ENCODE results near the gene ZNF23. TPM values are rescaled to one million over a fixed set of nuclear protein-coding genes. Genes with fewer than 3 reads are reported as not detected.

The ZNF23 gene
- total RNA-seq, 3 donors from 2014 or later (not counting 1 experiment from before 2014, with no cell fraction given) = 7.2 to 8.9 (median 7.8) TPM

DNA sequence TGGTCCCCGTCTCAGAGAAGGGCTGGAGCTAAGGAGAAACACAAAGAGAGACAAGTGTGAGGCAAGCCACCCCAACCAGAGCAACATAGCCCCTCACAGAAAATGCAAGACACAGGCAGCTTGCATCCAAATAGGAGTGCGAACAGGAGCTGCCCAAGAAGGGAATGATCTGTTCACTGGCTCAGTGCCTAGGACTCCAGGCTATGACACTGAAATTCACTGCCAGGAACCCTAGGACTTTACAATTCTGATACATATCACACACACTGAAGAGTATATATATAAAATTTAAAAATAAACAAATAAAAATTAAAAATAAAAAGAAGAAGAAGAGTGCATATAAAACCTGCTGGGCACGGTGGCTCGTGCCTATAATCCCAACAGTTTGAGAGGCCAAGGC lies 5.2 kb downstream of the ZNF23 start:
- Histone ChIP-seq H3K27me3 (ENCODE audit: control insufficient read depth, insufficient read depth, low read length) (no peaks in the 10 kb centered on the region), H3K4me3 (ENCODE audit: low read length) (no peak overlapping the region), H3K4me1 (ENCODE audit: control insufficient read depth, insufficient read depth, low read length) (peaks cover 5% of the 10 kb centered on the region), H3K9me3 (ENCODE audit: control insufficient read depth, insufficient read depth, low read length) (no peaks in the 10 kb centered on the region), H3K27ac (ENCODE audit: low read length) (no peak overlapping the region), H3K36me3 (ENCODE audit: control insufficient read depth, insufficient read depth, low read length) (peaks cover 33% of the 10 kb centered on the region)
- no peaks in the 10 kb centered on the region for H3K27me3 Mint-ChIP-seq (ENCODE audit: low read depth in 2 of 2)
- intact Hi-C loops (cut with micrococcal nuclease) = no loop called here
- TF ChIP-seq, protein P1, sequence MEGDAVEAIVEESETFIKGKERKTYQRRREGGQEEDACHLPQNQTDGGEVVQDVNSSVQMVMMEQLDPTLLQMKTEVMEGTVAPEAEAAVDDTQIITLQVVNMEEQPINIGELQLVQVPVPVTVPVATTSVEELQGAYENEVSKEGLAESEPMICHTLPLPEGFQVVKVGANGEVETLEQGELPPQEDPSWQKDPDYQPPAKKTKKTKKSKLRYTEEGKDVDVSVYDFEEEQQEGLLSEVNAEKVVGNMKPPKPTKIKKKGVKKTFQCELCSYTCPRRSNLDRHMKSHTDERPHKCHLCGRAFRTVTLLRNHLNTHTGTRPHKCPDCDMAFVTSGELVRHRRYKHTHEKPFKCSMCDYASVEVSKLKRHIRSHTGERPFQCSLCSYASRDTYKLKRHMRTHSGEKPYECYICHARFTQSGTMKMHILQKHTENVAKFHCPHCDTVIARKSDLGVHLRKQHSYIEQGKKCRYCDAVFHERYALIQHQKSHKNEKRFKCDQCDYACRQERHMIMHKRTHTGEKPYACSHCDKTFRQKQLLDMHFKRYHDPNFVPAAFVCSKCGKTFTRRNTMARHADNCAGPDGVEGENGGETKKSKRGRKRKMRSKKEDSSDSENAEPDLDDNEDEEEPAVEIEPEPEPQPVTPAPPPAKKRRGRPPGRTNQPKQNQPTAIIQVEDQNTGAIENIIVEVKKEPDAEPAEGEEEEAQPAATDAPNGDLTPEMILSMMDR (IDR thresholded peaks at IDR 0.05) = no peak
- H3K27ac Mint-ChIP-seq = no peak overlapping the region
- DNase-seq (no peak), ATAC-seq (no peak)
- peaks cover 2 to 3% of the 10 kb centered on the region in 2 donors for H3K9me3 Mint-ChIP-seq
- peaks cover 15% of the 10 kb centered on the region for H3K36me3 Mint-ChIP-seq
- WGBS (ENCODE audit: insufficient coverage) = 97% methylated on average over 4 of the region's 4 CpGs
- peaks cover 6 to 18% of the 10 kb centered on the region in 2 donors for H3K4me1 Mint-ChIP-seq
- no peak overlapping the region for H3K4me3 Mint-ChIP-seq

DNA sequence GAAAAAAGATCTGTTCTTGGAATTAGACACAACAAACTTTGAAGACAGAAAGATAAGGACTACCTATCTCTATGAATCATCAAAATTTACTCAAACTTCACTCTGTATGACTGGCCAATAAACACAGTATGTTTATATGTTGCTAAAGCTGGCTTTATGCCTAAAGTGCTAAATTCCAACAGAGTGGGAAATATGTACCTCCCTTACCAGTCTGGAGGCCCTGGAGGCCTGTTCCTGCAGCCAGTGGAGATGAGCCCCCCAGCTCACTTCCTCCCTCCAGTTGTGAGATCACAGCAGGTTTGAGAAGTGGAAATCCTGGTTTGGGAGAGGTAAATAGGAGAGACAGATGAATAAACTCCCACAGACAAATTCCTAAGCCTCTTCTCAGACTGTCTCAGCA lies 9.0 kb downstream of the ZNF23 start:
- no peak for DNase-seq
- Mint-ChIP-seq H3K27ac (no peak overlapping the region), H3K9me3 (peaks cover 9 to 22% of the 10 kb centered on the region in 2 donors), H3K27me3 (ENCODE audit: low read depth in 2 of 2) (no peaks in the 10 kb centered on the region), H3K4me1 (peaks cover 0 to 10% of the 10 kb centered on the region in 2 donors), H3K4me3 (no peak overlapping the region), H3K36me3 (peaks cover 51% of the 10 kb centered on the region)
- Histone ChIP-seq H3K27ac (ENCODE audit: low read length) (no peak overlapping the region), H3K4me3 (ENCODE audit: low read length) (no peak overlapping the region), H3K27me3 (ENCODE audit: control insufficient read depth, insufficient read depth, low read length) (no peaks in the 10 kb centered on the region), H3K9me3 (ENCODE audit: control insufficient read depth, insufficient read depth, low read length) (peaks cover 20% of the 10 kb centered on the region), H3K4me1 (ENCODE audit: control insufficient read depth, insufficient read depth, low read length) (no peaks in the 10 kb centered on the region), H3K36me3 (ENCODE audit: control insufficient read depth, insufficient read depth, low read length) (peaks cover 64% of the 10 kb centered on the region)
- intact Hi-C loops (cut with micrococcal nuclease) = no loop called here
- no peak for ATAC-seq
- TF ChIP-seq, protein P1 (IDR thresholded peaks at IDR 0.05) = no peak

DNA sequence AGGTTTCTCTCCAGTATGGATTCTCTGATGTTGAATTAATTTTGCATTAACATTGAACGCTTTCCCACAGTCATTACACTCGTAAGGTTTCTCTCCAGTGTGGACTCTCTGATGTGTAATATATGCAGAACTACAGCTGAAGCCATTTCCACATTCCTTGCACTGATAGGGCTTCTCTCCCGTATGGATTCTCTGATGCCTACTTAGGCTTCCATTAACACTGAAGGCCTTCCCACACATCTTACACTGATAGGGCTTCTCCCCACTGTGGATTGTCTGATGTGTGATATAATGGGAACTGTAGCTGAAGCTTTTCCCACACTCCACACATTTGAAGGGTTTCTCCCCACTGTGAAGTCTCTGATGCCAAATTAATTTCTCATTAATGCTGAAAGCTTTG lies 13.0 kb downstream of the ZNF23 start:
- Mint-ChIP-seq H3K4me1 (peaks cover 0 to 1% of the 10 kb centered on the region in 2 donors), H3K4me3 (no peak overlapping the region), H3K36me3 (peaks cover 57% of the 10 kb centered on the region), H3K27me3 (ENCODE audit: low read depth in 2 of 2) (no peaks in the 10 kb centered on the region), H3K9me3 (peaks cover 11 to 23% of the 10 kb centered on the region in 2 donors), H3K27ac (no peak overlapping the region)
- 95% methylated on average over 3 of the region's 3 CpGs for WGBS (ENCODE audit: insufficient coverage)
- Histone ChIP-seq H3K27me3 (ENCODE audit: control insufficient read depth, insufficient read depth, low read length) (no peaks in the 10 kb centered on the region), H3K27ac (ENCODE audit: low read length) (no peak overlapping the region), H3K36me3 (ENCODE audit: control insufficient read depth, insufficient read depth, low read length) (peaks cover 50% of the 10 kb centered on the region), H3K4me1 (ENCODE audit: control insufficient read depth, insufficient read depth, low read length) (no peaks in the 10 kb centered on the region), H3K4me3 (ENCODE audit: low read length) (no peak overlapping the region), H3K9me3 (ENCODE audit: control insufficient read depth, insufficient read depth, low read length) (peaks cover 49% of the 10 kb centered on the region)
- intact Hi-C loops (cut with micrococcal nuclease) = no loop called here
- TF ChIP-seq, protein P1 (IDR thresholded peaks at IDR 0.05) = no peak
- ATAC-seq (no peak), DNase-seq (no peak)

DNA sequence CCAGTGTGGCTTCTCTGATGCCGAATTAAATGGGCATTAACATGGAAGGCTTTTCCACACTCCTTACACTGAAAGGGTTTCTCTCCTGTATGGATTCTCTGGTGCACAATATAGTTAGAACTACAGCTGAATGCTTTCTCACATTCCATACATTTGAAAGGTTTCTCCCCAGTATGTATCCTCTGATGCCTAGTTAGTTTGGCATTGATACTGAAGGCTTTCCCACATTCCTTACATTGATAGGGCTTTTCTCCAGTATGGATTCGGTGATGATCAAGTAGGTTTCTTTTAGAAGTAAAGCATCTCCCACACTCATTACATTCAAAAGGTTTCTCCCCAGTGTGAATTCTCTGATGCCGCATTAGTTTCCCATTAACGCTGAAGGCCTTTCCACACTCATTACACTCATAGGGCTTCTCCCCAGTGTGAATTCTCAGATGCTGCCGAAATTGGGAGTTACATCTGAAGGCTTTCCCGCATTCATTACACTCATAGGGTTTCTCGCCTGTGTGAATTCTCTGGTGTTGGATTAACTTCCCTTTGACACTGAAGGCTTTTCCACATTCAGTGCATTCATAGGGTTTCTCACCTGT lies 13.7 kb downstream of the ZNF23 start:
- no peaks in the 10 kb centered on the region for H3K4me1 ChIP-seq (ENCODE audit: control insufficient read depth, insufficient read depth, low read length)
- peaks cover 14 to 27% of the 10 kb centered on the region in 2 donors for H3K9me3 Mint-ChIP-seq
- H3K36me3 Mint-ChIP-seq = peaks cover 57% of the 10 kb centered on the region
- no peak overlapping the region for H3K4me3 Mint-ChIP-seq
- ATAC-seq = no peak
- no peak overlapping the region for H3K27ac ChIP-seq (ENCODE audit: low read length)
- DNase-seq = no peak
- TF ChIP-seq, protein P1 (IDR thresholded peaks at IDR 0.05) = no peak
- no peak overlapping the region for H3K4me3 ChIP-seq (ENCODE audit: low read length)
- intact Hi-C loops (cut with micrococcal nuclease) = no loop called here
- H3K27me3 ChIP-seq (ENCODE audit: control insufficient read depth, insufficient read depth, low read length) = no peaks in the 10 kb centered on the region
- peaks cover 55% of the 10 kb centered on the region for H3K9me3 ChIP-seq (ENCODE audit: control insufficient read depth, insufficient read depth, low read length)
- H3K27ac Mint-ChIP-seq = no peak overlapping the region
- H3K4me1 Mint-ChIP-seq = peaks cover 0 to 5% of the 10 kb centered on the region in 2 donors
- H3K27me3 Mint-ChIP-seq (ENCODE audit: low read depth in 2 of 2) = no peaks in the 10 kb centered on the region
- WGBS (ENCODE audit: insufficient coverage) = 99% methylated on average over 6 of the region's 7 CpGs
- peaks cover 44% of the 10 kb centered on the region for H3K36me3 ChIP-seq (ENCODE audit: control insufficient read depth, insufficient read depth, low read length)
